Mesenteric fat pad (tissue), 1 donor: ENCODE results near the gene NAP1L4. TPM values are rescaled to one million over a fixed set of nuclear protein-coding genes. Genes with fewer than 3 reads are reported as not detected.

ENCODE experiments used
- total RNA-seq: library from RNA; stranded (reverse); fragmentation: NEBNext Ultra II Directional; extraction: Animal tissue kit (Norgen Biotek cat#: 25700); gene quantifications from one replicate; pipeline ENCODE4 v1.2.1, GENCODE V29; 2021
- donor health status: DM: yes; HTN: yes; CAD: no.

NAP1L4 gene
- total RNA-seq, 1 donor from 2014 or later = 96.1 TPM

Other genes starting within 250 kb of the NAP1L4 start
- 252 TPM for gene CDKN1C, start 106.6 kb downstream of the NAP1L4 start, total RNA-seq
- 6.8 TPM for gene PHLDA2, start 62.9 kb downstream of the NAP1L4 start, total RNA-seq
- 69.4 TPM for gene CARS1, start 65.1 kb upstream of the NAP1L4 start, total RNA-seq
- 41.4 TPM for gene OSBPL5, start 173.0 kb upstream of the NAP1L4 start, total RNA-seq
- not detected for gene MRGPRG, start 226.5 kb upstream of the NAP1L4 start, total RNA-seq
- not detected for gene MRGPRE, start 240.1 kb upstream of the NAP1L4 start, total RNA-seq